HUES48 (cell line): ENCODE data around the gene THPO.

Source experiments
- H3K27ac ChIP-seq: one replicate; pipeline ENCODE4 v1.7.0; 2013; ENCODE audit warnings: low read depth, low read length, inconsistent platforms
- H3K27me3 ChIP-seq: 2 replicates; pipeline ENCODE4 v1.6.1; 2013; ENCODE audit warnings: mild to moderate bottlenecking, low read length; ENCODE audit not compliant: control insufficient read depth, insufficient read depth
- H3K36me3 ChIP-seq: 2 replicates; pipeline ENCODE4 v1.6.1; 2013; ENCODE audit warnings: low read length; ENCODE audit not compliant: control insufficient read depth, insufficient read depth
- H3K4me1 ChIP-seq: 2 replicates; pipeline ENCODE4 v1.6.1; 2013; ENCODE audit warnings: mild to moderate bottlenecking, low read length; ENCODE audit not compliant: control insufficient read depth, insufficient read depth
- H3K4me3 ChIP-seq: 2 replicates; pipeline ENCODE4 v1.5.1; 2013; ENCODE audit warnings: mild to moderate bottlenecking, low read depth, low read length
- H3K9ac ChIP-seq: 2 replicates; pipeline ENCODE4 v1.6.1; 2013; ENCODE audit warnings: mild to moderate bottlenecking, low read depth, low read length, moderate library complexity
- H3K9me3 ChIP-seq: 2 replicates; pipeline ENCODE4 v1.6.1; 2013; ENCODE audit warnings: low read length; ENCODE audit not compliant: control insufficient read depth, insufficient read depth

The THPO gene

DNA sequence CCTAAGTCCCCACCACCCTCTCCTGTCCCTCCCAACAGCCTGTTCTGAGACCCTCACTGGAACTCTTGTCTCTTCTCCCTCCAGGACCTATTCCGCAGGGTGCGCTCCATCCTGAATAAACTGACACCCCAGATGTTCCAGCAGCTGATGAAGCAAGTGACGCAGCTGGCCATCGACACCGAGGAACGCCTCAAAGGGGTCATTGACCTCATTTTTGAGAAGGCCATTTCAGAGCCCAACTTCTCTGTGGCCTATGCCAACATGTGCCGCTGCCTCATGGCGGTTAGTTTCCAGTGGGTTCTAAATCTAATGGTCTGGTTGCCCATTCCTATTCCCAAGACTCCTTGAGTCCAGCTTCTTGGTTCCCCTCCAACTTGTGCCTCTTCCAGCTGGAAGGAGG lies 54.3 kb downstream of the THPO start:
- H3K27ac ChIP-seq = no peak overlapping the region
- H3K9me3 ChIP-seq = no peaks in the 10 kb centered on the region
- no peaks in the 10 kb centered on the region for H3K27me3 ChIP-seq
- H3K4me1 ChIP-seq = no peaks in the 10 kb centered on the region
- H3K4me3 ChIP-seq = no peak overlapping the region
- H3K36me3 ChIP-seq = peaks cover 100% of the 10 kb centered on the region
- H3K9ac ChIP-seq = no peak overlapping the region

- Histone ChIP-seq H3K36me3 (peaks cover 100% of the 10 kb centered on the region), H3K4me1 (no peaks in the 10 kb centered on the region), H3K27ac (no peak overlapping the region), H3K9me3 (no peaks in the 10 kb centered on the region), H3K4me3 (no peak overlapping the region), H3K9ac (no peak overlapping the region), H3K27me3 (no peaks in the 10 kb centered on the region)
These were observed 55.1 kb downstream of the THPO start for GRCh38 chr3:184322731-184323487.
